ENCODE data around the gene RPH3AL. TPM values are rescaled to one million over a fixed set of nuclear protein-coding genes. Genes with fewer than 3 reads are reported as not detected.

The RPH3AL gene
- total RNA-seq, 1 donor from 2014 or later: 6.1 TPM

- Histone ChIP-seq H3K4me3 (ENCODE audit: low read depth, low read length) (peak overlapping the region; percentile 37), H3K27me3 (ENCODE audit: control insufficient read depth, insufficient read depth, low read length) (peaks cover 7% of the 10 kb centered on the region), H3K36me3 (ENCODE audit: control insufficient read depth, insufficient read depth, low read length) (no peaks in the 10 kb centered on the region)
- FAIRE-seq (no peak), DNase-seq (ENCODE audit: low read depth) (no peak)
- TF ChIP-seq, protein P1, sequence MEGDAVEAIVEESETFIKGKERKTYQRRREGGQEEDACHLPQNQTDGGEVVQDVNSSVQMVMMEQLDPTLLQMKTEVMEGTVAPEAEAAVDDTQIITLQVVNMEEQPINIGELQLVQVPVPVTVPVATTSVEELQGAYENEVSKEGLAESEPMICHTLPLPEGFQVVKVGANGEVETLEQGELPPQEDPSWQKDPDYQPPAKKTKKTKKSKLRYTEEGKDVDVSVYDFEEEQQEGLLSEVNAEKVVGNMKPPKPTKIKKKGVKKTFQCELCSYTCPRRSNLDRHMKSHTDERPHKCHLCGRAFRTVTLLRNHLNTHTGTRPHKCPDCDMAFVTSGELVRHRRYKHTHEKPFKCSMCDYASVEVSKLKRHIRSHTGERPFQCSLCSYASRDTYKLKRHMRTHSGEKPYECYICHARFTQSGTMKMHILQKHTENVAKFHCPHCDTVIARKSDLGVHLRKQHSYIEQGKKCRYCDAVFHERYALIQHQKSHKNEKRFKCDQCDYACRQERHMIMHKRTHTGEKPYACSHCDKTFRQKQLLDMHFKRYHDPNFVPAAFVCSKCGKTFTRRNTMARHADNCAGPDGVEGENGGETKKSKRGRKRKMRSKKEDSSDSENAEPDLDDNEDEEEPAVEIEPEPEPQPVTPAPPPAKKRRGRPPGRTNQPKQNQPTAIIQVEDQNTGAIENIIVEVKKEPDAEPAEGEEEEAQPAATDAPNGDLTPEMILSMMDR (IDR thresholded peaks at IDR 0.05; ENCODE audit: insufficient read depth, low read length, severe bottlenecking): no peak
Observed at GRCh38 chr17:179781-180380, 172.7 kb downstream of the RPH3AL start.

- FAIRE-seq: no peak
- TF ChIP-seq, protein P1 (IDR thresholded peaks at IDR 0.05; ENCODE audit: insufficient read depth, low read length, severe bottlenecking): no peak
- no peak overlapping the region for H3K4me3 ChIP-seq (ENCODE audit: low read depth, low read length)
- no peak for DNase-seq (ENCODE audit: low read depth)
- no peaks in the 10 kb centered on the region for H3K36me3 ChIP-seq (ENCODE audit: control insufficient read depth, insufficient read depth, low read length)
- H3K27me3 ChIP-seq (ENCODE audit: control insufficient read depth, insufficient read depth, low read length): peaks cover 5% of the 10 kb centered on the region
Observed at GRCh38 chr17:179066-179432, 173.6 kb downstream of the RPH3AL start.

- TF ChIP-seq, protein P1 (IDR thresholded peaks at IDR 0.05; ENCODE audit: insufficient read depth, low read length, severe bottlenecking): no peak
- Histone ChIP-seq H3K4me3 (ENCODE audit: low read depth, low read length) (no peak overlapping the region), H3K36me3 (ENCODE audit: control insufficient read depth, insufficient read depth, low read length) (no peaks in the 10 kb centered on the region), H3K27me3 (ENCODE audit: control insufficient read depth, insufficient read depth, low read length) (peaks cover 5% of the 10 kb centered on the region)
- no peak for DNase-seq (ENCODE audit: low read depth)
- FAIRE-seq: no peak
Observed at GRCh38 chr17:178292-179065, 174.1 kb downstream of the RPH3AL start.

GRCh38 chr17:177762-178161 is 174.8 kb downstream of the RPH3AL start:
- FAIRE-seq (no peak), DNase-seq (ENCODE audit: low read depth) (no peak)
- Histone ChIP-seq H3K36me3 (ENCODE audit: control insufficient read depth, insufficient read depth, low read length) (no peaks in the 10 kb centered on the region), H3K27me3 (ENCODE audit: control insufficient read depth, insufficient read depth, low read length) (peaks cover 5% of the 10 kb centered on the region), H3K4me3 (ENCODE audit: low read depth, low read length) (no peak overlapping the region)
- TF ChIP-seq, protein P1 (IDR thresholded peaks at IDR 0.05; ENCODE audit: insufficient read depth, low read length, severe bottlenecking): no peak

- FAIRE-seq: no peak
- TF ChIP-seq, protein P1 (IDR thresholded peaks at IDR 0.05; ENCODE audit: insufficient read depth, low read length, severe bottlenecking): no peak
- Histone ChIP-seq H3K36me3 (ENCODE audit: control insufficient read depth, insufficient read depth, low read length) (no peaks in the 10 kb centered on the region), H3K4me3 (ENCODE audit: low read depth, low read length) (no peak overlapping the region), H3K27me3 (ENCODE audit: control insufficient read depth, insufficient read depth, low read length) (peaks cover 5% of the 10 kb centered on the region)
- no peak for DNase-seq (ENCODE audit: low read depth)
Observed at GRCh38 chr17:177155-177554, 175.5 kb downstream of the RPH3AL start.

Data from bronchial epithelial cell (primary cell).